ENCODE measurements around the gene TMCC1. TPM values are rescaled to one million over a fixed set of nuclear protein-coding genes. Genes with fewer than 3 reads are reported as not detected.
A peak's percentile ranks its signal among the peaks of the same experiment; 100 is the strongest.

TMCC1 gene
- polyA plus RNA-seq, 1 of the 3 experiments (the other 2 are of a cell fraction) = 7.2 TPM

DNA sequence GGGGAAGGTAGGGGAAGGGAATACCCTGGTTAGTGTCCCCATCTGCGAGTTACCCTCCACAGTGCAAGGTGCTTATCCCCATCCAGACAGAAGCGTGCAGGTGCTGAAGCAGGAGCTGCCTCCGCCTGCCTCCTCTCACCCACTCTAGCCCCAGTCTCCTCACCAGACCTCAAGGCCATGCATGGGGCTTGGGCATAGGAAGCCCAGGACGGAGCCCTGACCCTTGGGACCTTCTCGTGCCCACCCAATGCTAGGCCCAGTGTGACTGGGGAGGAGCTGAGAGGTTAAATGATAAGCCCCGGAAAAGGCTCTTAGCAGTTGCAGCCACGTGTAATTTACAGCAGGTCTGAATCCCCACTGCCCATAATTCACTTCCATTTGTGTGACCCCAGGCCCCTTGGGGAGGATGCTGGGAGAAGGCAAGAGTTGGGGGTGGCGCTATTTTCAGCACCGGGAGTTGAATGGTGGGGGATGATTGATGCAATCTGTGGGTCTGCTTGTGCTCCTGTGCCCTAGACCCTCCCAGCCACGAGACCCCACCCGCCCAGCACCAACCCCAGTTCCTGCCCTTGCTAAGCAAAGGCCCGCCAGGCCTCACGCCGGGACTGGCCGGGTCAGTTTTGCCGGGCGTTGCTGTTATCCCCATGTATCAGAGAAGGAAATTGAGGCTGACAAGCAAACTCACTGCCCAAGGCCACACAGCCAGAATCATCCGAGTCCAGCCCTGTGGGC is 272.5 kb downstream of the TMCC1 start:
- H3K4me3 ChIP-seq (ENCODE audit: low read depth in 2 of 2, low read length in 1 of 2) = no peak overlapping the region
- ChIA-PET POLR2A (no interaction called here), CTCF (interaction anchor here (0.8 kb wide), 1 partner anchor 321 kb away, joined by 3 read pairs; no protein-coding TSS in a partner anchor)
- peak; percentile 32 for DNase-seq
- H3K4me1 ChIP-seq (ENCODE audit: control insufficient read depth in 1 of 2, insufficient read depth in 2 of 2, low read depth in 1 of 2, low read length in 1 of 2) = no peaks in the 10 kb centered on the region; a peak in 1 of 4 replicates
- H3K27me3 ChIP-seq (ENCODE audit: insufficient read depth) = no peaks in the 10 kb centered on the region
- H3K4me2 ChIP-seq = no peak overlapping the region
- no peaks in the 10 kb centered on the region for H3K9me2 ChIP-seq
- no peaks in the 10 kb centered on the region for H3F3A ChIP-seq (replicated peaks; ENCODE audit: insufficient read depth)
- TF ChIP-seq RAD21 (IDR thresholded peaks at IDR 0.05; ENCODE audit: low read length) (no peak), JUND (IDR thresholded peaks at IDR 0.05) (no peak), PBX3 (IDR thresholded peaks at IDR 0.05) (no peak), TCF12 (IDR thresholded peaks at IDR 0.05) (no peak), MXI1 (IDR thresholded peaks at IDR 0.05; ENCODE audit: low read depth, low read length) (no peak), RXRA (IDR thresholded peaks at IDR 0.05; ENCODE audit: borderline replicate concordance, low read depth) (no peak), NFIC (IDR thresholded peaks at IDR 0.05; ENCODE audit: borderline replicate concordance) (no peak), MAX (IDR thresholded peaks at IDR 0.05; ENCODE audit: low read depth) (no peak), POLR2AphosphoS5 (IDR thresholded peaks at IDR 0.05; ENCODE audit: low read depth, low read length) (no peak), FOSL2 (IDR thresholded peaks at IDR 0.05; ENCODE audit: borderline replicate concordance, low read depth) (no peak)
- TF ChIP-seq, protein P1, sequence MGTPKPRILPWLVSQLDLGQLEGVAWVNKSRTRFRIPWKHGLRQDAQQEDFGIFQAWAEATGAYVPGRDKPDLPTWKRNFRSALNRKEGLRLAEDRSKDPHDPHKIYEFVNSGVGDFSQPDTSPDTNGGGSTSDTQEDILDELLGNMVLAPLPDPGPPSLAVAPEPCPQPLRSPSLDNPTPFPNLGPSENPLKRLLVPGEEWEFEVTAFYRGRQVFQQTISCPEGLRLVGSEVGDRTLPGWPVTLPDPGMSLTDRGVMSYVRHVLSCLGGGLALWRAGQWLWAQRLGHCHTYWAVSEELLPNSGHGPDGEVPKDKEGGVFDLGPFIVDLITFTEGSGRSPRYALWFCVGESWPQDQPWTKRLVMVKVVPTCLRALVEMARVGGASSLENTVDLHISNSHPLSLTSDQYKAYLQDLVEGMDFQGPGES (IDR thresholded peaks at IDR 0.05; ENCODE audit: low read depth, low read length) = no peak
- 93% methylated on average over 10 of the region's 18 CpGs for WGBS (ENCODE audit: low lambda C conversion rate)
- no peaks in the 10 kb centered on the region for H3K36me3 ChIP-seq (replicated peaks in 1 of 2; ENCODE audit: control insufficient read depth in 1 of 2, insufficient read depth in 2 of 2, low read length in 1 of 2)
- H4K20me1 ChIP-seq (ENCODE audit: insufficient read depth) = no peaks in the 10 kb centered on the region
- no peak overlapping the region for H3K9ac ChIP-seq
- H3K27ac ChIP-seq (ENCODE audit: low read depth in 2 of 2, low read length in 1 of 2) = no peak overlapping the region
- no peaks in the 10 kb centered on the region for H3K79me2 ChIP-seq (ENCODE audit: insufficient read depth)
- H3K9me3 ChIP-seq = no peaks in the 10 kb centered on the region
- no peak overlapping the region for H2AFZ ChIP-seq (ENCODE audit: low read depth)

- Histone ChIP-seq H3K4me1 (ENCODE audit: control insufficient read depth in 1 of 2, insufficient read depth in 2 of 2, low read depth in 1 of 2, low read length in 1 of 2) (no peaks in the 10 kb centered on the region; a peak in 1 of 4 replicates), H3K9me2 (no peaks in the 10 kb centered on the region), H3K9me3 (no peaks in the 10 kb centered on the region), H3K79me2 (ENCODE audit: insufficient read depth) (no peaks in the 10 kb centered on the region), H3K4me2 (no peak overlapping the region), H2AFZ (ENCODE audit: low read depth) (no peak overlapping the region), H3F3A (replicated peaks; ENCODE audit: insufficient read depth) (no peaks in the 10 kb centered on the region), H3K36me3 (replicated peaks in 1 of 2; ENCODE audit: control insufficient read depth in 1 of 2, insufficient read depth in 2 of 2, low read length in 1 of 2) (no peaks in the 10 kb centered on the region), H3K27me3 (ENCODE audit: insufficient read depth) (no peaks in the 10 kb centered on the region), H3K4me3 (ENCODE audit: low read depth in 2 of 2, low read length in 1 of 2) (no peak overlapping the region), H4K20me1 (ENCODE audit: insufficient read depth) (no peaks in the 10 kb centered on the region), H3K9ac (no peak overlapping the region), H3K27ac (ENCODE audit: low read depth in 2 of 2, low read length in 1 of 2) (no peak overlapping the region)
- CTCF ChIA-PET = interaction anchor here (3.3 kb wide), 1 partner anchor 9 kb away, joined by 11 read pairs; no protein-coding TSS in a partner anchor
- 80% methylated on average over 6 of the region's 6 CpGs for WGBS (ENCODE audit: low lambda C conversion rate)
- no peak for DNase-seq
- TF ChIP-seq POLR2AphosphoS5 (IDR thresholded peaks at IDR 0.05; ENCODE audit: low read depth, low read length) (no peak), FOXJ3 (CRISPR knock-in tag; IDR thresholded peaks at IDR 0.05) (no peak), RXRA (IDR thresholded peaks at IDR 0.05; ENCODE audit: borderline replicate concordance, low read depth) (no peak), EP300 (IDR thresholded peaks at IDR 0.05; ENCODE audit: borderline replicate concordance in 1 of 2, low read depth in 1 of 2, low read length in 1 of 2) (no peak)
- POLR2A ChIA-PET = interaction anchor here (0.6 kb wide), 1 partner anchor 169 kb away, joined by 3 read pairs; no protein-coding TSS in a partner anchor
These were observed 273.8 kb downstream of the TMCC1 start for GRCh38 chr3:129619726-129620162.
